Thymus (tissue), 11 donors: Measurements from ENCODE around the gene ARL17A. TPM values are rescaled to one million over a fixed set of nuclear protein-coding genes. Genes with fewer than 3 reads are reported as not detected.
"Not testable (repeated sequence)": the region's sequence is repeated elsewhere in the genome, so short reads cannot be mapped to it uniquely, and the experiment has no call there.

Experiments
- DNase-seq, 9 donors: peaks; one replicate each; pipeline ENCODE4 v3.0.0-alpha.2; 2013; ENCODE audit warnings: low spot score in 9 of 9, low read depth in 6 of 9, missing footprints in 1 of 9
- H3K27ac ChIP-seq, 2 donors: one replicate each; pipeline ENCODE4 v1.5.1; 2013; ENCODE audit warnings: control low read depth in 1 of 2, low read depth in 1 of 2, low read length in 1 of 2, mild to moderate bottlenecking in 1 of 2, moderate library complexity in 1 of 2
- H3K27me3 ChIP-seq, 2 donors: one replicate each; pipeline ENCODE4 v1.5.1; 2013; ENCODE audit warnings: low read length in 1 of 2; ENCODE audit not compliant: control insufficient read depth in 2 of 2, insufficient read depth in 1 of 2
- H3K36me3 ChIP-seq, 2 donors: one replicate each; pipeline ENCODE4 v1.5.1; 2013; ENCODE audit warnings: low read length in 1 of 2, mild to moderate bottlenecking in 1 of 2, moderate library complexity in 1 of 2; ENCODE audit not compliant: control insufficient read depth in 2 of 2, insufficient read depth in 2 of 2
- H3K4me1 ChIP-seq, 2 donors: one replicate each; pipeline ENCODE4 v1.5.1; 2013; ENCODE audit warnings: low read length in 2 of 2; ENCODE audit not compliant: control insufficient read depth in 2 of 2, insufficient read depth in 2 of 2
- H3K4me3 ChIP-seq, 2 donors: one replicate each; pipeline ENCODE4 v1.5.1; 2013; ENCODE audit warnings: low read length in 2 of 2, control low read depth in 1 of 2, mild to moderate bottlenecking in 1 of 2
- H3K9me3 ChIP-seq, 2 donors: one replicate each; pipeline ENCODE4 v1.5.1; 2013; ENCODE audit warnings: low read length in 1 of 2, mild to moderate bottlenecking in 1 of 2; ENCODE audit not compliant: control insufficient read depth in 2 of 2, insufficient read depth in 1 of 2
- WGBS: extraction: QIAGEN DNeasy Blood & Tissue Kit; methylation state at CpG from one replicate; pipeline ENCODE4 v1.1.7; 2013; 5-methylcytosine and 5-hydroxymethylcytosine counted together
- polyA plus RNA-seq: library from polyadenylated mRNA; stranded (reverse); fragments of 200-250 nt; gene quantifications from one replicate; pipeline ENCODE4 v1.2.3, GENCODE V29; 2013
- total RNA-seq: library from RNA; stranded (reverse); fragments of 120-200 nt; gene quantifications from one replicate; pipeline ENCODE4 v1.2.4, GENCODE V29; 2013
- donor health status: healthy.

Gene ARL17A
- total and polyA plus RNA-seq, 2 donors: 3.7 to 11.1 TPM

DNA sequence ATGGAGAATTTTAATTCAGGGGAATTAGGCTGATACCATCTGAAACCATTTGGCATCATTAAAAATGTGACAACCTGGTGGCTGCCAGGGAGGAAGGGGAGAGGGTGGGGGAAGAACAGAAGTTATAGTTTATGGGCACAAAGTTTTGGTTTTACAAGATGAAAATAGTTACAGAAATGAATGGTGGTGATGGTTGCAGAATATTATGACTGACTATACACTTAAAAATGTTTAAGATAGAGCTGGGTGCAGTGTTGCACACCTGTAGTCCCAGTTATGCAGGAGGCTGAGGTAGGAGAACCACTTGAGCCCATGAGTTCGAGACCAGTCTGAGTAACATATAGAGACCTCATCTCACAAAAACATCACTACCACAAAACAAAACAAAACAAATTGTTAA, 12.5 kb downstream of the ARL17A start:
- H3K9me3 ChIP-seq, H3K27me3 ChIP-seq, H3K4me1 ChIP-seq, DNase-seq, H3K4me3 ChIP-seq, H3K27ac ChIP-seq, H3K36me3 ChIP-seq: not testable (repeated sequence)
- WGBS: no CpG with 5 or more reads among the region's 1 CpG

DNA sequence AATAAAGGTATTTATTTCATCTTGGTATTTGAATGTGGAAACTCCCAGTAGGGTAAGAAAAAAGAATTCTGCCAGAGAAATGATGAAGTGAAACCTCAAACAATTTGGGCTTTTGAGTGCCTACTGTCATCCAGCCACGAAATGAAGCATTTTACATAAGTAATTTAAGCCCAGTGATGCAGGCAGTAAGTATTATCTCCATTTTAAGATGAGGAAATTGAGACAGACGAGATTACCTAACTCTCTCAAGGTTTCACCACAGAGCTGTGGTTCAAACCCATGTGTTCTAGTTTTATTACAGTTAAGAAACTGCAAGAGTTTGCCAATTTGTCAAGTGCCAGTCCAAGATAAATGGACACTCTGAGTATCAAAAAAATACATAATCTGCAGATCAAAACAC, 13.2 kb downstream of the ARL17A start:
- H3K27me3 ChIP-seq, H3K27ac ChIP-seq, H3K4me3 ChIP-seq, H3K4me1 ChIP-seq, H3K36me3 ChIP-seq, DNase-seq, H3K9me3 ChIP-seq: not testable (repeated sequence)
- WGBS: no CpG with 5 or more reads among the region's 2 CpGs

DNA sequence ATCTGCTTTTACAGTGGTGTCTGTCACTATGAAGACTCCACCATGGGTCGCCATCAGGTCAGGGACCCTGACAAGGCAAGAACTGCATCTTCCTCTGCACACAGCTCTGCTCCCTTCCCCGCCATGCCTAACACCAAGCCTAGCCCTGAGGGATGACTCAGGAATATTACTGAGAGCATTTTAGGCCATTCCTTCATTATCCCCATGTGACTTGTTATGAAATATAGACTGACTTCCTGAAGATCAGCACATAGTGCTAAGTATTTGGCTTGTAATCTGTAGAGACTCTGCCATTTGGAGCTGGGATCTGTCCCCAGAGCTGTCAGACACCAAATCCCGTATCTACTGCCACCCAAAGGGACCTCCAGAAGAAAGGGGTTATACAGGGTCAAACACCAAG, 19.4 kb downstream of the ARL17A start:
- not testable (repeated sequence) for H3K36me3 ChIP-seq, H3K9me3 ChIP-seq, H3K27ac ChIP-seq, H3K4me1 ChIP-seq, H3K27me3 ChIP-seq, DNase-seq, H3K4me3 ChIP-seq
- no CpG with 5 or more reads among the region's 3 CpGs for WGBS

DNA sequence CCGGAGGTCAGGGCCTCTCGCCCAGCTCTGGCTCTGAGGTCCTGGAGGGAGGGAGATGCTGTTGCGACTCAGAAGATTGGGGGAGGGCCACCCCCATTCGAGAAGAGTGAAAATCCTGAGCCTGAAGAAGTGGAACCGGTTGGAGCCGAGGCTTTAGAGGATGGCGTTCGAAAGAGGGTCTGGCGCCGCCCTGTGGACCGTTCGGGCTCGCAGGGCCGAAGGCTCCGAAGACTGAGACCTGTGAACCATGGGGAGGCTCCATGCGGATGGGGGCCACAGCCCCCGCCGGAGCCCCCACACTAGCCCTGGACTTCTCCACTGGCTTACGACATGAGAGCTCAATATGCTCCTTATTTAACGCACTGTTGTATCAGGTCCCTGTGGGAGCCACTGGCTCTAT, 20.3 kb downstream of the ARL17A start:
- H3K4me3 ChIP-seq, H3K9me3 ChIP-seq, H3K4me1 ChIP-seq, DNase-seq, H3K36me3 ChIP-seq, H3K27me3 ChIP-seq, H3K27ac ChIP-seq: not testable (repeated sequence)
- WGBS: no CpG with 5 or more reads among the region's 20 CpGs

DNA sequence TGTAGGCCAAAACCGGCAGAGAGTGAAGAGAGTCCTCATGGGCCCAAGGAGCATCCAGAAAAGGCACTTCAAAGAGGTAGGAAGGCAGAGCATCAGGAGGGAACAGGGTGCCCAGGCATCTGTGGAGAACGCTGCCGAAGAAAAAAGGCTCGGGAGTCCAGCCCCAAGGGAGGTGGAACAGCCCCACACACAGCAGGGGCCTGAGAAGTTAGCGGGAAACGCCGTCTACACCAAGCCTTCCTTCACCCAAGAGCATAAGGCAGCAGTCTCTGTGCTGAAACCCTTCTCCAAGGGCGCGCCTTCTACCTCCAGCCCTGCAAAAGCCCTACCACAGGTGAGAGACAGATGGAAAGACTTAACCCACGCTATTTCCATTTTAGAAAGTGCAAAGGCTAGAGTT, 30.9 kb downstream of the ARL17A start:
- not testable (repeated sequence) for H3K9me3 ChIP-seq, H3K4me3 ChIP-seq, DNase-seq, H3K4me1 ChIP-seq, H3K27ac ChIP-seq, H3K27me3 ChIP-seq, H3K36me3 ChIP-seq
- WGBS: 96% methylated on average over 9 of the region's 10 CpGs

DNA sequence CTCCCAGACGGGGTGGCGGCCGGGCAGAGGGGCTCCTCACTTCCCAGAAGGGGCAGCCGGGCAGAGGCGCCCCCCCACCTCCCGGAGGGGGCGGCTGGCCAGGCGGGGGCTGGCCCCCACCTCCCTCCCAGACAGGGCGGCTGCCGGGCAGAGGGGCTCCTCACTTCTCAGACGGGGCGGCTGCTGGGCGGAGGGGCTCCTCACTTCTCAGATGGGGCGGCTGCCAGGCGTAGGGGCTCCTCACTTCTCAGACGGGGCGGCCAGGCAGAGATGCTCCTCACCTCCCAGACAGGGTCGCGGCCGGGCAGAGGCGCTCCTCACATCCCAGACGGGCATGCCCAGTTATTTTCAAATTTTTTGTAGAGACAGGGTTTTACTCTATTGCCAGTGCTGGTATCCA, 44.8 kb downstream of the ARL17A start:
- 97% methylated on average over 22 of the region's 22 CpGs for WGBS
- H3K4me1 ChIP-seq, H3K27ac ChIP-seq: not testable (repeated sequence)

DNA sequence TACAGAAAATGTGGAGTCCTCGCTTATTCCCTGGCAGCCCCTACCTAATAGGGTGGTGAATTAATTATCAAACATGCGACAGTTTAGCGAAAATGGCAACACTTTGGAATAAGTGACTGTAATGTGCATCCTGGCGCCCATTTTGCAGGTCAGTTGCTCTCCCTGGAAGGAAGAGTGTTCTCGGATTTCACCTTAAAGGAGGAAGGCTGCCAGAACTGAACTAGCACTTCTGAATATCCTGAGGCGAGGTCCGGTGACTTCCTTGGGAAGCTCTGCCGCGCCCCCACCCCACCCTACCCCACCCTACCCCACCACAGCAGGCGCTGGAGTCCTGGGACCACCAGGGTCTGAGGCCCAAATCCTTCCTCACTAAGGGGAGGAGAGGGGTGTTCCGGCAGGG, 67.3 kb downstream of the ARL17A start, which contains the start of gene LRRC37A2:
Gene LRRC37A2, plus strand, starts transcription at position 301 of the 400 bp plus-strand sequence. CDS start 245 bp downstream, outside the sequence.
- not testable (repeated sequence) for H3K9me3 ChIP-seq, H3K4me3 ChIP-seq, DNase-seq, H3K4me1 ChIP-seq, H3K36me3 ChIP-seq, H3K27me3 ChIP-seq, H3K27ac ChIP-seq
- WGBS: 97% methylated on average over 3 of the region's 11 CpGs

More for the DNA sequence above, 44.8 kb downstream of the ARL17A start:
- H3K4me3 ChIP-seq, H3K9me3 ChIP-seq, H3K36me3 ChIP-seq, H3K27me3 ChIP-seq, DNase-seq: not testable (repeated sequence)

DNA sequence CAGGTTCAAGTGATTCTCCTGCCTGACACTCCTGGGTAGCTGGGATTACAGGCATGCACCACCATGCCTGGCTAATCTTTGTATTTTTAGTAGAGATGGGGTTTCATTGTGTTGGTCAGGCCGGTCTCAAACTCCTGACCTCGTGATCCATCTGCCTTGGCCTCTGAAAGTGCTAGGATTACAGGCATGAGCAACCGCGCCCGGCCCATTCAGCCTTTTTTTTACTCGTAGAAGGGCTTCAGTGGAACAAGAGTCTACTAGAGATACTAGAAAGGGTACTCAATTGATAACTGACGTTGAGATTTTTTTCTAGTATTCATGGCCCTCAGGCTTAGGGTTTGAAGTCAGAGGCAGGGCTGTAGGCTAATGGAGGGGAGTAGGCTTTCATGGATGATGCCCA, 73.6 kb downstream of the ARL17A start:
- not testable (repeated sequence) for DNase-seq, H3K27ac ChIP-seq
- WGBS: 99% methylated on average over 6 of the region's 7 CpGs

DNA sequence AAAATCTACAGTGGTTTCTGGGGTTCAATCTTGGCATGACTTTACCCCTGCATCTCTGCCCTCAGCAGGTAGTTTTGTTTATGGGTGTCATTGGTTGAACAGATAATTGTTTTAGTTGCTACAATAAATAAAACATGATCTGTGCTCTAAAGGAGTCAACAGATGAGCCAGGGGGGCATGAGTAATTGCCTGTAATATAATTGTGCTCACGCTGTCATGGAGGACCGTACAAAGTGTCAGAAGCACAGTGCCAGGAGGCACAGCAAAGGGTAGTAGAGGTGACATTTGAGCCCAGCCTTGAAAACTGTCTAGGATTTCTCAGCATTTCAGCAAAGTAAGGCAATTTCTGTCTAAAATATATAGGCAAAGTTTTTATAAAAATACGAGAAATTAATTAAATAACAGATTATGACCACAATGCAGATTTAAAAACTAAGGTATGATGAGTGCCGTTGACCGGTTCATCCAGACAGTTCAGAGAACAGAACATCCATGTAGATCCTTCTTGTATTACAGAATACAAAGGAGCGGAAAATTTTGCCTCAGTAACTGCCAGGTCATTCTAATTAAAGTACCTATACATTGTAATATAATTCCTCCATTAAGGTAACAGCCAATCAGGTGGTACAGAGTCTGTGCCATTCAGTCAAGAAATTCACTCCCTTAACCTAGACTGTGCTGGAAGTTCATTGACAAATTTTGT, 79.9 kb downstream of the ARL17A start:
- DNase-seq, H3K27me3 ChIP-seq, H3K4me3 ChIP-seq, H3K4me1 ChIP-seq, H3K36me3 ChIP-seq, H3K9me3 ChIP-seq, H3K27ac ChIP-seq: not testable (repeated sequence)
- WGBS: no CpG with 5 or more reads among the region's 6 CpGs

More for the DNA sequence above, 73.6 kb downstream of the ARL17A start:
- H3K9me3 ChIP-seq, H3K4me3 ChIP-seq, H3K36me3 ChIP-seq, H3K27me3 ChIP-seq, H3K4me1 ChIP-seq: not testable (repeated sequence)
